GM19372 (cell line): Measurements from ENCODE around the gene HS3ST5.
"Not testable (repeated sequence)": the region's sequence is repeated elsewhere in the genome, so short reads cannot be mapped to it uniquely, and the experiment has no call there.

Experiments used
- ATAC-seq: cut with Tn5 transposase; IDR thresholded peaks from one replicate; pipeline ENCODE4 v1.9.1; 2021; ENCODE audit warnings: mild to moderate bottlenecking, low read depth, moderate library complexity; ENCODE audit not compliant: unreplicated experiment

HS3ST5 gene

GRCh38 chr6:114061741-114062140, 281.1 kb downstream of the HS3ST5 start:
- no peak for ATAC-seq

GRCh38 chr6:114061116-114061515, 281.7 kb downstream of the HS3ST5 start:
- ATAC-seq = no peak

- no peak for ATAC-seq
Measured at GRCh38 chr6:114058435-114058834, 284.4 kb downstream of the HS3ST5 start.

- no peak for ATAC-seq
Measured at GRCh38 chr6:114055763-114056162, 287.1 kb downstream of the HS3ST5 start.

- no peak for ATAC-seq
Measured at GRCh38 chr6:114055349-114055748, 287.5 kb downstream of the HS3ST5 start.

- no peak for ATAC-seq
Measured at GRCh38 chr6:114053791-114054190, 289.0 kb downstream of the HS3ST5 start.

GRCh38 chr6:114052141-114052540, 290.7 kb downstream of the HS3ST5 start:
- no peak for ATAC-seq

GRCh38 chr6:114051031-114051430, 291.8 kb downstream of the HS3ST5 start:
- ATAC-seq = no peak

GRCh38 chr6:114049367-114049966, 293.4 kb downstream of the HS3ST5 start:
- ATAC-seq = no peak

GRCh38 chr6:114044566-114044965, 298.3 kb downstream of the HS3ST5 start:
- not testable (repeated sequence) for ATAC-seq

GRCh38 chr6:114042267-114043016, 300.4 kb downstream of the HS3ST5 start:
- no peak for ATAC-seq

- no peak for ATAC-seq
Measured at GRCh38 chr6:114040871-114041270, 302.0 kb downstream of the HS3ST5 start.

GRCh38 chr6:114039841-114040240, 303.0 kb downstream of the HS3ST5 start:
- no peak for ATAC-seq

GRCh38 chr6:114033606-114034005, 309.2 kb downstream of the HS3ST5 start:
- no peak for ATAC-seq

GRCh38 chr6:114032721-114033120, 310.1 kb downstream of the HS3ST5 start:
- no peak for ATAC-seq

- no peak for ATAC-seq
Measured at GRCh38 chr6:114030767-114031166, 312.1 kb downstream of the HS3ST5 start.

GRCh38 chr6:114024746-114025145, 318.1 kb downstream of the HS3ST5 start:
- no peak for ATAC-seq

GRCh38 chr6:114020196-114020595, 322.6 kb downstream of the HS3ST5 start:
- no peak for ATAC-seq

- ATAC-seq = not testable (repeated sequence)
Measured at GRCh38 chr6:114017146-114017545, 325.7 kb downstream of the HS3ST5 start.

- not testable (repeated sequence) for ATAC-seq
Measured at GRCh38 chr6:114014106-114014505, 328.7 kb downstream of the HS3ST5 start.

- not testable (repeated sequence) for ATAC-seq
Measured at GRCh38 chr6:114011486-114011885, 331.3 kb downstream of the HS3ST5 start.

- no peak for ATAC-seq
Measured at GRCh38 chr6:114010540-114010939, 332.3 kb downstream of the HS3ST5 start.
